Cardiac fibroblast (primary cell): ENCODE results near the gene NUTM1.

Source experiments
- DNase-seq, 2 donors: peaks; one replicate each; pipeline versions ENCODE4 v3.0.0 to v3.0.0-alpha.2; 2010; ENCODE audit warnings: low read depth in 2 of 2
- H3K4me3 ChIP-seq, 2 donors: replicated peaks in 1 of 2; 1 replicate in 1 of 2; 2 replicates in 1 of 2; pipeline ENCODE4 v1.5.1; 2011; ENCODE audit warnings: low read depth in 2 of 2, low read length in 2 of 2, mild to moderate bottlenecking in 2 of 2, moderate library complexity in 1 of 2
- CTCF ChIP-seq: IDR thresholded peaks from one replicate; pipeline ENCODE4 v1.5.1; 2011; ENCODE audit warnings: low read depth, mild to moderate bottlenecking, low read length, inconsistent platforms

Gene NUTM1

GRCh38 chr15:34314491-34315490 is 28.3 kb upstream of the NUTM1 start:
- no peak for TF ChIP-seq CTCF
- peak in 1 of 2 donors; percentile 49 for DNase-seq
- H3K4me3 ChIP-seq, result no peak overlapping the region

GRCh38 chr15:34318277-34319079 is 24.6 kb upstream of the NUTM1 start:
- H3K4me3 ChIP-seq, result peak overlapping the region; percentile 39 to 52
- peak; percentile 67 to 80 for DNase-seq
- TF ChIP-seq CTCF, result no peak

GRCh38 chr15:34323217-34323616 is 19.9 kb upstream of the NUTM1 start:
- no peak for DNase-seq
- H3K4me3 ChIP-seq, result no peak overlapping the region
- no peak for TF ChIP-seq CTCF

- no peak for DNase-seq
- H3K4me3 ChIP-seq, result no peak overlapping the region
- no peak for TF ChIP-seq CTCF
These were observed 18.2 kb upstream of the NUTM1 start for GRCh38 chr15:34324933-34325332.

GRCh38 chr15:34325368-34325767 is 17.7 kb upstream of the NUTM1 start:
- no peak for TF ChIP-seq CTCF
- H3K4me3 ChIP-seq, result no peak overlapping the region
- DNase-seq, result no peak

- no peak overlapping the region for H3K4me3 ChIP-seq
- no peak for TF ChIP-seq CTCF
- no peak for DNase-seq
These were observed 15.2 kb upstream of the NUTM1 start for GRCh38 chr15:34327906-34328305.
